Omental fat pad (tissue), 4 donors: ENCODE measurements around the gene SGK2. TPM values are rescaled to one million over a fixed set of nuclear protein-coding genes. Genes with fewer than 3 reads are reported as not detected.

ENCODE experiments used
- ATAC-seq: fragments of 150-250 bp; one replicate; pipeline ENCODE4 v1.9.1; 2016; ENCODE audit warnings: mild to moderate bottlenecking, moderate library complexity; ENCODE audit not compliant: low FRiP score
- DNase-seq: peaks from one replicate; pipeline ENCODE4 v3.0.0-alpha.2; 2019; ENCODE audit warnings: low spot score
- CTCF ChIP-seq, 3 donors: fragments of 450-650 bp; IDR thresholded peaks; one replicate each; pipeline ENCODE4 v1.5.1; 2016 to 2017; ENCODE audit warnings: antibody characterized with exemption in 3 of 3, mild to moderate bottlenecking in 3 of 3, moderate library complexity in 2 of 3
- total RNA-seq, 4 donors: library from RNA; depleted of rRNA; stranded (reverse); fragments of >200 nt; gene quantifications; one replicate each; pipeline ENCODE4 v1.1.0, GENCODE V29; 2016

The SGK2 gene
- total RNA-seq, result 10 to 100 TPM in 3 of 4 donors, 1 to 10 TPM in 1; 3.6 to 15.1 (median 14.4) TPM

- DNase-seq (no peak), ATAC-seq (no peak)
- TF ChIP-seq CTCF (IDR thresholded peaks at IDR 0.05), result no peak
These were observed at the start of gene SGK2 for GRCh38 chr20:43558412-43559146. Gene SGK2, plus strand, starts transcription at chr20:43559027. Its CDS starts 7,469 bp downstream, at chr20:43566496.

- ATAC-seq (no peak), DNase-seq (no peak)
- no peak for TF ChIP-seq CTCF (IDR thresholded peaks at IDR 0.05)
These were observed 46.9 kb upstream of the SGK2 start for GRCh38 chr20:43511879-43512278.

- ATAC-seq (no peak), DNase-seq (no peak)
- TF ChIP-seq CTCF (IDR thresholded peaks at IDR 0.05), result no peak
These were observed 45.4 kb upstream of the SGK2 start for GRCh38 chr20:43513372-43513930.

- DNase-seq (peak; percentile 91), ATAC-seq (peak; percentile 96)
- TF ChIP-seq CTCF (IDR thresholded peaks at IDR 0.05), result no peak
These were observed 44.7 kb upstream of the SGK2 start for GRCh38 chr20:43513931-43514647.

- DNase-seq (no peak), ATAC-seq (peak; percentile 16)
- no peak for TF ChIP-seq CTCF (IDR thresholded peaks at IDR 0.05)
These were observed 44.2 kb upstream of the SGK2 start for GRCh38 chr20:43514648-43514999.

GRCh38 chr20:43515628-43516027, 43.2 kb upstream of the SGK2 start:
- ATAC-seq (no peak), DNase-seq (no peak)
- TF ChIP-seq CTCF (IDR thresholded peaks at IDR 0.05), result no peak
